ENCODE measurements around the gene EIF6. TPM values are rescaled to one million over a fixed set of nuclear protein-coding genes. Genes with fewer than 3 reads are reported as not detected.

The EIF6 gene
- total and polyA plus RNA-seq, 9 of the 15 experiments (the other 6 are each of a cell fraction or from before 2014, with no cell fraction given): 165 to 832 (median 229) TPM

DNA sequence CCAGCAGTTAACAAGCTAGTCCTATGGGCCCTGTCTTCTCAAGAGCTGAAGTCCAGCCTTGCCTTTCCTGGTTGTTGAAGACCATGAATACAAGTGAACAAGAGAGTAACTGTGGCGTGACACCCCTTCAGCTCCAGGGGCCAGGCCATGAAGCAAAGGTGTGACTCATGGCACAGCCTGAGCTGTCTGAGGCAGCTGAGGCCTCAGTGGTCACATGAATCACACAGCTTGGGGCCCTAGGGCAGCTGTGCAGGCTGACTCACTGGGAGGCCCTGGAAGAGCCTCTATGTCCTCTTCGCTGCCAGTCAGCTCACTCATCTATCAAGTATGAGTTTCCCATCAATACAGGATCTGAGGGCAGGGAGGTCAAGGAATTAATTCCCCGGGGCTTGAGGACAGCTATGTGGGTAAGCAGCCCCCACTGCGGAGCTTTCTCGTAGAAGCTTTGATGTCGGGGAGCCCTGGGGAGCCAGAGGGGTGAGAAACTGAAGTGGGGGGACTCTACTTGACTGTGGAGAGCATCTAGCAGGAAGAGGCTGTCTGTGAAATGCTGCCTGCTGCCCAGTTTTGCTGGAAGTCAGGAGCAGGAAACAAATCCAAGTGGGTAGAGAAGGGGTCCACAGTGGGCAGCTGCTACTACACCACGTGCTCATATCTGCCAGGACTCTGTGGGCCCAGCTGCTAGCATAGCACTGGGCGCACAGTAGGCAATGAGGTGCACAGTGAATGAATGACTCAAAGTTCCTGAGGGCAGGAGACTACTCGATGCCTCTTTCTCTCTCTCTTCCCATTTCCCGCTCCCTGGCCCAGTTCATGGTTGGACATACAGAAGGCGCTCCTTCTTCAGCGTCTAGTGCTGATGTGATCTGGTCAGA is 21.3 kb upstream of the EIF6 start (continued):
- TF ChIP-seq PREB (CRISPR knock-in tag; IDR thresholded peaks at IDR 0.05) (no peak), ZBTB17 (CRISPR knock-in tag; IDR thresholded peaks at IDR 0.05) (no peak), BRD4 (IDR thresholded peaks at IDR 0.05) (no peak), ZNF197 (CRISPR knock-in tag; IDR thresholded peaks at IDR 0.05; ENCODE audit: low read depth) (no peak), GATAD2B (IDR thresholded peaks at IDR 0.05; ENCODE audit: borderline replicate concordance) (no peak), MYNN (IDR thresholded peaks at IDR 0.05) (peak; percentile 89; the same call in 1 of the 2 replicates), MYNN (CRISPR knock-in tag; IDR thresholded peaks at IDR 0.05) (no peak), ZNF589 (CRISPR knock-in tag; IDR thresholded peaks at IDR 0.05; ENCODE audit: low read depth) (peak; percentile 97), TRIM24 (IDR thresholded peaks at IDR 0.05) (no peak), ZNF217 (CRISPR knock-in tag; IDR thresholded peaks at IDR 0.05) (no peak), TFAP4 (CRISPR knock-in tag; IDR thresholded peaks at IDR 0.05; ENCODE audit: borderline replicate concordance) (peak; percentile 98), BMI1 (IDR thresholded peaks at IDR 0.05; ENCODE audit: low read length) (no peak), MBD2 (IDR thresholded peaks at IDR 0.05; ENCODE audit: borderline replicate concordance, low read depth) (peak; percentile 36; the same call in 1 of the 2 replicates), TCFL5 (CRISPR knock-in tag; conservative IDR thresholded peaks at IDR 0.05) (no peak), C11orf30 (IDR thresholded peaks at IDR 0.05; ENCODE audit: low read depth) (no peak), ZFP30 (CRISPR knock-in tag; IDR thresholded peaks at IDR 0.05; ENCODE audit: borderline replicate concordance) (no peak), DMBX1 (CRISPR knock-in tag; IDR thresholded peaks at IDR 0.05; ENCODE audit: borderline replicate concordance) (0 out of 2 replicates have a peak, but pooled peaks have one; percentile 57), JUND (IDR thresholded peaks at IDR 0.05; ENCODE audit: borderline replicate concordance, low read depth, low read length) (peak; percentile 91), JUND (tag; IDR thresholded peaks at IDR 0.05; ENCODE audit: borderline replicate concordance, low read depth, low read length) (peak; percentile 87; the same call in 2 of the 3 replicates), ATF7 (IDR thresholded peaks at IDR 0.05) (peak; percentile 23; the same call in 1 of the 2 replicates), ZNF282 (CRISPR knock-in tag; IDR thresholded peaks at IDR 0.05) (no peak), ASH1L (IDR thresholded peaks at IDR 0.05; ENCODE audit: borderline replicate concordance, low read depth, partially characterized antibody) (no peak), NFE2 (IDR thresholded peaks at IDR 0.05; ENCODE audit: low read depth) (peak; percentile 42; the same call in 1 of the 2 replicates), ZNF253 (CRISPR knock-in tag; conservative IDR thresholded peaks at IDR 0.05) (no peak), MCM7 (IDR thresholded peaks at IDR 0.05) (no peak), GTF2F1 (IDR thresholded peaks at IDR 0.05; ENCODE audit: low read depth, low read length) (no peak)
- TF ChIP-seq, protein P1, sequence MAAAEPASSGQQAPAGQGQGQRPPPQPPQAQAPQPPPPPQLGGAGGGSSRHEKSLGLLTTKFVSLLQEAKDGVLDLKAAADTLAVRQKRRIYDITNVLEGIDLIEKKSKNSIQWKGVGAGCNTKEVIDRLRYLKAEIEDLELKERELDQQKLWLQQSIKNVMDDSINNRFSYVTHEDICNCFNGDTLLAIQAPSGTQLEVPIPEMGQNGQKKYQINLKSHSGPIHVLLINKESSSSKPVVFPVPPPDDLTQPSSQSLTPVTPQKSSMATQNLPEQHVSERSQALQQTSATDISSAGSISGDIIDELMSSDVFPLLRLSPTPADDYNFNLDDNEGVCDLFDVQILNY (CRISPR knock-in tag; IDR thresholded peaks at IDR 0.05): no peak
- TF ChIP-seq, protein P2, sequence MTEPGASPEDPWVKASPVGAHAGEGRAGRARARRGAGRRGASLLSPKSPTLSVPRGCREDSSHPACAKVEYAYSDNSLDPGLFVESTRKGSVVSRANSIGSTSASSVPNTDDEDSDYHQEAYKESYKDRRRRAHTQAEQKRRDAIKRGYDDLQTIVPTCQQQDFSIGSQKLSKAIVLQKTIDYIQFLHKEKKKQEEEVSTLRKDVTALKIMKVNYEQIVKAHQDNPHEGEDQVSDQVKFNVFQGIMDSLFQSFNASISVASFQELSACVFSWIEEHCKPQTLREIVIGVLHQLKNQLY (CRISPR knock-in tag; conservative IDR thresholded peaks at IDR 0.05): no peak

Measured in K562 (cell line).